ENCODE results near the gene SUPT16H.
"Not testable (repeated sequence)": the region's sequence is repeated elsewhere in the genome, so short reads cannot be mapped to it uniquely, and the experiment has no call there.

Gene SUPT16H

DNA sequence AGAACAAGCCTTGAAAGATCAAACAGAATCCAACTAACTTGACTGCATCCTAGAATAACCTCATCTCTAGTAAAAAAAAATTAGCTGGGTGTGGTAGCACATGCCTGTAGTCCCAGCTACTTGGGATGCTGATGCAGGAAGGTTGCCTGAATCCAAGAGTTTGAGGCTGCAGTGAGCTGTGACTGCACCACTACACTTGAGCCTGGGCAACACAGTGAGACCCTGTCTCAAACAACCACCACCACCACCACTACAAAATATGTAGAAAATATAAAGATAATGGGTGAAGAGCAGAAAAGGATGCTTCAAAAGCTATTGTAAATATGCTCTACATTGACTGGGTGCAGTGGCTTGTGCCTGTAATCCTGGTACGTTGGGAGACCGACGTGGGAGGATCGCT, 27.3 kb downstream of the SUPT16H start:
- no peak for DNase-seq

GRCh38 chr14:21352587-21352986, 31.2 kb downstream of the SUPT16H start:
- no peak for DNase-seq

- no peak for DNase-seq
These were observed 33.3 kb downstream of the SUPT16H start for GRCh38 chr14:21350539-21350938.

DNA sequence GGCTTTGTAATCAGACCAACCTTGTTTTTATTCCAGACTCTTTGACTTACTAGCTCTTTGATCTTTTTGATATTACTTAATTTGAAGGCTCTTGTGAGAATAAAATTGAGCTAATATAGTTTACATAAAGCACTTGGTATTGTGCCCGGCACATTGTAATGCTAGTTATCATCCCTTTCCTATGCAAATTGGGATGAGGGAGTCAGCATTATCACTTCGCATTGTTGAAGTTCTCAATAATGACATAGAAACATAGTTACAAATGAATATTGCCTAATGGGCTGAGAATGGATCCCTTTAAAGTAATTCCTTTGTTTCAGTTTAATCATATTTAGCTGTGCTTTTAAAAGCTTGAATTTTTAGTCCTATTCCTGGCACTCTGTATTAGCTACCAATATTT, 36.6 kb downstream of the SUPT16H start:
- DNase-seq: no peak

DNA sequence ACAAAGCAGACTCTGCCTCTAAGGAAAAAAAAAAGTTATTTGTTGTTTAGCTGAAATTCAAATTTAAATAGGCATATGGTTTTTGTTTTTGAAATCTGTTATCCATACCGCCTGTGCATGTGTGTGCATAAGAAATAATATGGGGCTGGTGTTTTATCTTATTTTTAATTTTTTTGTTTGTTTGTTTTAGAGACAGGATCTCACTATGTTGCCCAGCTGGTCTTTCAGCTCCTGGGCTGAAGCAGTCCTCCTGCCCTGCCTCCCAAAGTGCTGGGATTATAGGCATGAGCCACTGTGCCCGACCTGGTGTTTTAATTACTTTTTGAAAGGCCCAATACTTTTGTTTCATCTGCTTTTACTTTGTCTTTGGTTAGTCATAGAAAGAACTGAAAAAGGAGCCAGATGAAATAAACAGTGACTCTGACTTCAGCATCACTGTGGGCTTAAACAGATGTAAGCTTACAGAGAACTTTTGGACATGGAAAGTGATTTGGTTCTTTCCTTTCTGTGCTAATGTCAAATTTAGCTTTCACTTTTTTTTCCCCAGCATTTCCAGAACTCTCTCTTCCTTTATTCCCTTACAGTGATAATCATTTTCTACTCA, 37.2 kb downstream of the SUPT16H start:
- DNase-seq: no peak

GRCh38 chr14:21343035-21343794, 40.6 kb downstream of the SUPT16H start:
- DNase-seq: no peak

- DNase-seq: no peak
These were observed 49.5 kb downstream of the SUPT16H start for GRCh38 chr14:21334202-21334906.

DNA sequence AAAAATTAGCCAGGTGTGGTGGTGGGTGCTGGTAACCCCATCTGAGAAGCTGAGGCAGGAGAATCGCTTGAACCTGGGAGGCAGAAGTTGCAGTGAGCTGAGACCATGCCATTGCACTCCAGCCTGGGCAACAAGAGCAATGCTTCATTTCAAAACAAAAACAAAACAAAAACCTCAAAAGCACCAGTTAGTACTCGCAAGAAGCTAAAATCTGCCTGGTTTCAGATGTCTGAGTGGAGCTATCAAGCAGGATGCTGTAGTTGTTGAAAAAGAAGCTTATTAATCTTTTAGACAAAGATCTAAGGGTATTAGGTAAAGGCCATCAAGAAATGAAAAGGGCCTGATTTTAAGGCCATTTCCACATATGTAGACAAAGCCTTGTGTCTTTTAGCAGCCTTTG, 50.9 kb downstream of the SUPT16H start:
- DNase-seq: no peak

DNA sequence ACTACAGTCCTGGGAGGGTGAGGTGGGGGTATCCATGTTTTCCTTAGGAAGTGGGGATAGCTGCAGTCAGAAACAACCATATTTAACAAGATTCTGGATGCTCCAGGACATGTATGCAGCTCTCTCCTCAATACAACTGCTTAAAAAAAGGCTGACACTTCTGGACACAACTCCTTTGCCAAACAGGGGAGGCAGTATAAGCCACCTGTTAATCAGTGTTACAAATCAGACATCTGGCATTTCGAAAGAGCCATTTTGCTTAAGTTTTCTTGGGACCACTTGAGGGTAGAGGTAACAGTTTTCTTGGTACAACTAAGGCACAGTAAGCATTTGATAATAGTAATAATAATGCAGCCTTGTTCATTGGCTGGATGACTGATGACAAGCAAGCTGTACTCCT, 56.8 kb downstream of the SUPT16H start:
- no peak for DNase-seq

DNA sequence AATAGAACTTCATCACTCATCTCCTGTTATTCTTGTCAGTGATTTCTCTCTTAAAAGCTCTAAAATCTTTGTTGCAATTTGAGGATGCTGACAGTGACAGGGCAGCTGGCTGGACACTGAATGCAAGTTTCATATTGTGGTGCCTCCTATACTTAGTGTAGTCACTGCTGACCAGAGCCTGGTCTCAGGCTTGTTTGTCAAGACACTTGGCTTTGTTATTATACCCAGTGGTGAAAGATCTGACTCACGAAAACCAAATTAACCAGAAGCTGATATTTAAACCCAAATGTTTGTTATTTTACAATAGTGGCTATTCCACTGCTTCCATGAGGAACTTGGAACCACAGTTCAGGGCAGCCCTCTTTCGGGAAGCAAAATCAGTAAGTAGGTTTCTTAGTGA, 61.1 kb downstream of the SUPT16H start:
- DNase-seq: no peak

DNA sequence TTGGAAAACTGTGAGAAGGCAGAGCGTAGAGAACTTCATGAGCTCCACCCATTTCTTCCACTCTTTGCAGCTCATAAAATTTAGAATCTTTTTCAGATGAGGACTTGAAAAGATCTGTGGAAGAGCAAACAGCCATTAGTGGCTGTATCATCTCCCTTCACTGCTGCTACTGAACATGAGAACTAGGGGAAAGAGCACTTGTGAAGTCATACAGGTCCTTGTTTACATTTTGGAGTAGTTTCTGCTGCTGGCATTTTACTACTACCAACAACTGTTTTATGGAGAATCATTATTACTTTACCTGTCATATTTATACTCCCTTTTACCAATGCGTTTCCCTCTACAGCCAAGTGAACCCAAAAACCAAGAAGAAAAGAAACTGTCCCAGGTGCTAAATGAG, 62.9 kb downstream of the SUPT16H start:
- no peak for DNase-seq

DNA sequence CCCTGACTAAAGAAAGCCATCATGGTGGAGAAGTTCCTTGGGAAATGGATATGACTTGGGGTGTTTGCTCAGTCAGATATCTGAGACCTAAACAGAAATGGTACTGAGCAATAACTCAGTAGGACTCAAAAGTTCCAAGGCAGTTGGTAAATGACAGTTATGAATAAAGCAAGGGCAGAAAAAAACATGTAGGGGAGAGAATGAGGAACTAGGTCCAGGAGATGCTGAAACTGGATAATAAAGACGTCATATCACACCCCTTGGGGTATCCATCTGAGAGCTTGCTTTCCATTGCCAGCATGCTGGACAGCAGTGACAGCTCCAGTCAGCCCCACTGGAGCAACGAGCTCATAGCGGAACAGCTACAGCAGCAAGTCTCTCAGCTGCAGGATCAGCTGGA, 66.4 kb downstream of the SUPT16H start:
- no peak for DNase-seq

DNA sequence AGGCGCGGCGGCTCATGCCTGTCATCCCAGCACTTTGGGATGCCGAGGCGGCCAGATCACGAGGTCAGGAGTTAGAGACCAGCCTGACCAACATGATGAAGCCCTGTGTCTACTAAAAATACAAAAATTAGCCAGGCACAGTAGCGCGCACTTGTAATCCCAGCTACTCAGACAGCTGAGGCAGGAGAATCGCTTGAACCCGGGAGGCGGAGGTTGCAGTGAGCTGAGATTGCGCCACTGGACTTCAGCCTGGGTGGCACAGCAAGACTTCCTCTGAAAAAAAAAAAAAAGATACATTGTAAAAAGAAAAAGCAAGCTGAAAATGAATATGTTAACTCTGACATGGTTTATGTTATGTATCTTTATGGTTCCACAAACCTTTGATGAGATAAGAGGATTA, 70.3 kb downstream of the SUPT16H start:
- DNase-seq: no peak

GRCh38 chr14:21311614-21312013, 72.2 kb downstream of the SUPT16H start:
- no peak for DNase-seq

- DNase-seq: no peak
These were observed 73.9 kb downstream of the SUPT16H start for GRCh38 chr14:21309956-21310355.

GRCh38 chr14:21309238-21309636, 74.6 kb downstream of the SUPT16H start:
- DNase-seq: no peak

DNA sequence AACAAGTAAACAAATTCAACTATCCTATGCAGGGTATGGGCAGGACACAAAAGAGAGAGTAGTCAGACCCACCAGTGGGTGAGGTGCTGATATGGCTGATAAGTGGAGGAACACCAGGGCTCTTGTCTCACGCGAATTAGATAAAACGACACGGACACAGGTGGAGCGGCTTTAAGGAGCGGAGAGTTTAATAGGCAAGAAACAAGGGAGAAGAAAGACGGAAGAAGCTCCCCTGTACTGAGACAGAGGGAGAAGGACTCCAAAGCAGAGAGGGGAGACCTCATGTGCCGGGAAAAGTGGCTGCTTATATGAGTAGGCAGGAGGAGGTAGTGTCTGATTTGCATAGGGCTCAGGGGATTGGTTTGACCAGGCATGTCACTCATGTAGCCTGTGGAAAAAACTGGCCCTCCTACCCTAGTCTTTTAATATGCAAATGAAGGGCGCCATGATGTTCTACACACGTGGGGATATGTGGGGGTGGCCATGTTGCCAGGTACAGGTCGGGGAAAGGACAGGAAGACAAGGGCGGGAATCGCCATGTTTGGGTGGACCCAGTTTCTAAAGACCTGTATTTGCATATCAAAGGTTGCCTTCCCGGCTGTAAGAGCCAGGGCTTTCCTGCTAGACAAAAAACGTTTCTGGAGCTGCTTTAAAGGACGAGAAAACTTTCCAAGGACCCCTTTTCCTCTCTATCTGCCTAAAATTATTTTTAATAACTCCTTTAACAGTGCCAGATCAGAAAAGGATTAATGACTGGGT, 75.2 kb downstream of the SUPT16H start:
- DNase-seq: peak; percentile 44 to 79 (median 72)

DNA sequence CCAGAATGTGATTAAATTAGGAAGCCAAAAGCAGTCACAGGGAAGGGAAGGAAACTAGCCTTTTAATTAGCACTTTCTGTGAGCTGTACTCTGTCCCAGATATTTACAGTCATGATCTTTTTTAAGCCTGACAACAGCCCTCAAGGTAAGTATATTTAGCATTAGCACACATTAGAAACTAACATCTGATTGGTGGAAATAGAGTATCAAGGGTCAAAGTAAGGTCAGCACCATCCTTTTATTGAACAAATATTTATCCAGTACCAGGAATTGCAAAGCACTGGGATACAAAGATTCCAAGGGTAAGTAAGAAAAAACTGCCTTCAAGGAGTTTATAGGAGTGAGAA, 75.7 kb downstream of the SUPT16H start:
- no peak for DNase-seq

DNA sequence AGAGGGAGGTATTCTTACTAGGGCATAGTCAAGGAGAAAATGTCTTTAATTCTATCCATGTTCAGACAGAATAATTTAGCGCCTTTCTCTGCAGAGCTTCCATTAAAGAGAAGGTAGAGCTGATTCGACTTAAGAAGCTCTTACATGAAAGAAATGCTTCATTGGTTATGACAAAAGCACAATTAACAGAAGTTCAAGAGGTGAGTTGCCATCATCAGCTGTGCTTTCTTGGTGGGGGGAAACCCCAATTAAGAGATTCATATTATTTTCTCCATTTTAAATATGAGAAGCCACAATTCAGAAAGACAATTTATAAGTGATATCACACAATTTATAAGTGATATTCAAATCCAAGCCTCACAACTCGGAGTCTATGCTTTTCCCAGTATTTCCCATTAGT, 76.2 kb downstream of the SUPT16H start:
- DNase-seq: no peak

GRCh38 chr14:21302836-21303140, 81.0 kb downstream of the SUPT16H start:
- DNase-seq: not testable (repeated sequence)

DNA sequence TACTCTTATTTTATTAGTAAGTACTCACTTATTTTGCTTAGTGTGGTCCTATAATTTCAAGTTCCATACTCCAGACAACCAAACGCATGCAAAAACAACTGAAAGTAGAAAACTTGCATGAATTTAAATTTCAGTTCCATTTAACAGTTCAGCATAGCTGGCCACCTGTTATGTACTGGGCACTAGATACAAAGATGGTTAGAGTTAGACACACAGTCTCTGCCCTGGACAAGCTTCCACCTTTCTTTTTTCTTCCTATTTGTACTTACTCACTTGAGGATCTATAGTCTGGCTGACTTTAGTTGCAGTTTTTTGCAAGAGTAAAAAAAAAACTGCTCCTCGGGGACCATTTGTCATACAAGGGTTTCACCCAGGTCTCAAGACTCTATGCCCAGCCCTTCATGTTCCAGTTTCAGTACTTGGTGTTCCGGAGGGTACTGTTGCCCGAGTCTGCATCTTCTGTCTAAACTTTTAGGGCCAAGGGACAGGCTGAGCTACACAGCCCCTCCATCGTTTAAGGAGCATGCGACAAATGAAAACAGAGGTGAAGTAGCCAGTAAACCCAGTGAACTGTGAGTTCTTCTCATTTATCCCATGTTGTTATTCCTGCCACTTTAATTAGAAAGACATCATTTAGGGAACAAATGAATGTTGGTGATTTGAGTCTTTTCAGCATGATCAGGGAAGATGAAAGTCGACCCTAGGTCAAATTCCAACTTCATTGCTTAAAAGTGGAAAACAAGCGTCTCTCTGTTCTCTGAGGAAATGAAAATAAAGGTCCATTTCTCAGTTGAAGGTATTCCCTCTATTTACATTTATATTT, 81.6 kb downstream of the SUPT16H start:
- DNase-seq: no peak

All from stimulated activated naive CD4-positive, alpha-beta T cell (primary cell).